ENCODE measurements around the gene NOS1AP.
A peak's percentile ranks its signal among the peaks of the same experiment; 100 is the strongest.

Gene NOS1AP

GRCh38 chr1:162204823-162205155 lies 135.3 kb downstream of the NOS1AP start:
- CTCF ChIA-PET = no interaction called here

GRCh38 chr1:162206300-162206699 lies 136.8 kb downstream of the NOS1AP start:
- DNase-seq (ENCODE audit: extremely low spot score) = no peak
- TF ChIP-seq SP1 (IDR thresholded peaks at IDR 0.05) (no peak), LEF1 (IDR thresholded peaks at IDR 0.05; ENCODE audit: borderline replicate concordance) (no peak), FOXM1 (IDR thresholded peaks at IDR 0.05; ENCODE audit: borderline replicate concordance) (no peak), TARDBP (IDR thresholded peaks at IDR 0.05) (no peak), NFRKB (IDR thresholded peaks at IDR 0.05) (no peak), HDGF (IDR thresholded peaks at IDR 0.05; ENCODE audit: borderline replicate concordance) (no peak), ARNT (IDR thresholded peaks at IDR 0.05) (no peak), CTBP1 (IDR thresholded peaks at IDR 0.05; ENCODE audit: borderline replicate concordance) (no peak), SUZ12 (IDR thresholded peaks at IDR 0.05) (no peak), BHLHE40 (IDR thresholded peaks at IDR 0.05; ENCODE audit: borderline replicate concordance) (no peak), FOXA1 (IDR thresholded peaks at IDR 0.05) (no peak), FOXK2 (IDR thresholded peaks at IDR 0.05) (no peak), L3MBTL2 (conservative IDR thresholded peaks at IDR 0.05) (no peak), ZNF384 (IDR thresholded peaks at IDR 0.05) (no peak), PKNOX1 (IDR thresholded peaks at IDR 0.05) (no peak)
- ChIA-PET CTCF (no interaction called here), POLR2A (no interaction called here)

More at GRCh38 chr1:162204823-162205155, 135.3 kb downstream of the NOS1AP start:
- POLR2A ChIA-PET = no interaction called here
- TF ChIP-seq BHLHE40 (IDR thresholded peaks at IDR 0.05; ENCODE audit: borderline replicate concordance) (no peak), FOXK2 (IDR thresholded peaks at IDR 0.05) (no peak), TARDBP (IDR thresholded peaks at IDR 0.05) (no peak), SUZ12 (IDR thresholded peaks at IDR 0.05) (no peak), CTBP1 (IDR thresholded peaks at IDR 0.05; ENCODE audit: borderline replicate concordance) (no peak), SP1 (IDR thresholded peaks at IDR 0.05) (no peak), NFRKB (IDR thresholded peaks at IDR 0.05) (no peak), ELF4 (IDR thresholded peaks at IDR 0.05) (no peak), ZNF384 (IDR thresholded peaks at IDR 0.05) (no peak), HDGF (IDR thresholded peaks at IDR 0.05; ENCODE audit: borderline replicate concordance) (no peak), LEF1 (IDR thresholded peaks at IDR 0.05; ENCODE audit: borderline replicate concordance) (no peak), L3MBTL2 (conservative IDR thresholded peaks at IDR 0.05) (no peak), FOXA1 (IDR thresholded peaks at IDR 0.05) (no peak), PKNOX1 (IDR thresholded peaks at IDR 0.05) (no peak), FOXM1 (IDR thresholded peaks at IDR 0.05; ENCODE audit: borderline replicate concordance) (no peak), ARNT (IDR thresholded peaks at IDR 0.05) (no peak)
- DNase-seq (ENCODE audit: extremely low spot score) = no peak

- peak; percentile 48 for DNase-seq (ENCODE audit: extremely low spot score)
- ChIA-PET CTCF (no interaction called here), POLR2A (no interaction called here)
- no peak for TF ChIP-seq BHLHE40 (IDR thresholded peaks at IDR 0.05; ENCODE audit: borderline replicate concordance)
These were observed 137.5 kb downstream of the NOS1AP start for GRCh38 chr1:162206749-162207635.

- ChIA-PET POLR2A (no interaction called here), CTCF (no interaction called here)
- TF ChIP-seq PKNOX1 (IDR thresholded peaks at IDR 0.05) = no peak
- TF ChIP-seq FOXK2 (IDR thresholded peaks at IDR 0.05) = no peak
- no peak for TF ChIP-seq ELF4 (IDR thresholded peaks at IDR 0.05)
- TF ChIP-seq LEF1 (IDR thresholded peaks at IDR 0.05; ENCODE audit: borderline replicate concordance) = no peak
- no peak for TF ChIP-seq TARDBP (IDR thresholded peaks at IDR 0.05)
- TF ChIP-seq BHLHE40 (IDR thresholded peaks at IDR 0.05; ENCODE audit: borderline replicate concordance) = no peak
- no peak for TF ChIP-seq FOXA1 (IDR thresholded peaks at IDR 0.05)
- TF ChIP-seq FOXM1 (IDR thresholded peaks at IDR 0.05; ENCODE audit: borderline replicate concordance) = no peak
- TF ChIP-seq HDGF (IDR thresholded peaks at IDR 0.05; ENCODE audit: borderline replicate concordance) = no peak
- TF ChIP-seq ARNT (IDR thresholded peaks at IDR 0.05) = no peak
- no peak for DNase-seq (ENCODE audit: extremely low spot score)
These were observed 138.4 kb downstream of the NOS1AP start for GRCh38 chr1:162207862-162208261.

- no peak for TF ChIP-seq HDGF (IDR thresholded peaks at IDR 0.05; ENCODE audit: borderline replicate concordance)
- no peak for TF ChIP-seq FOXM1 (IDR thresholded peaks at IDR 0.05; ENCODE audit: borderline replicate concordance)
- TF ChIP-seq BHLHE40 (IDR thresholded peaks at IDR 0.05; ENCODE audit: borderline replicate concordance) = no peak
- no peak for TF ChIP-seq ZNF384 (IDR thresholded peaks at IDR 0.05)
- no peak for TF ChIP-seq LEF1 (IDR thresholded peaks at IDR 0.05; ENCODE audit: borderline replicate concordance)
- no peak for TF ChIP-seq TARDBP (IDR thresholded peaks at IDR 0.05)
- no peak for TF ChIP-seq CTBP1 (IDR thresholded peaks at IDR 0.05; ENCODE audit: borderline replicate concordance)
- no peak for TF ChIP-seq ELF4 (IDR thresholded peaks at IDR 0.05)
- TF ChIP-seq ARNT (IDR thresholded peaks at IDR 0.05) = no peak
- no peak for TF ChIP-seq PKNOX1 (IDR thresholded peaks at IDR 0.05)
- no peak for TF ChIP-seq FOXA1 (IDR thresholded peaks at IDR 0.05)
- no peak for TF ChIP-seq SUZ12 (IDR thresholded peaks at IDR 0.05)
- no peak for TF ChIP-seq SP1 (IDR thresholded peaks at IDR 0.05)
- no peak for TF ChIP-seq NFRKB (IDR thresholded peaks at IDR 0.05)
- no peak for TF ChIP-seq L3MBTL2 (conservative IDR thresholded peaks at IDR 0.05)
- no peak for TF ChIP-seq FOXK2 (IDR thresholded peaks at IDR 0.05)
- POLR2A ChIA-PET = interaction anchor here (0.6 kb wide), 1 partner anchor 470 kb away, joined by 3 read pairs; no protein-coding TSS in a partner anchor
- no peak for DNase-seq (ENCODE audit: extremely low spot score)
- CTCF ChIA-PET = no interaction called here
These were observed 140.7 kb downstream of the NOS1AP start for GRCh38 chr1:162210196-162210595.
